ENCODE results near the gene HSF5.

- no peak for TF ChIP-seq ZNF8 (CRISPR knock-in tag; IDR thresholded peaks at IDR 0.05)
- no peak for TF ChIP-seq TOX (CRISPR knock-in tag; IDR thresholded peaks at IDR 0.05; ENCODE audit: borderline replicate concordance)
Observed at GRCh38 chr17:58535431-58535830, 47.2 kb upstream of the HSF5 start.
